K562 (cell line): ENCODE results near the gene ZBTB33. TPM values are rescaled to one million over a fixed set of nuclear protein-coding genes. Genes with fewer than 3 reads are reported as not detected.

ENCODE experiments used
- ATAC-seq: fragments of 200-7000 bp; cut with Tn5 transposase; 3 replicates; pipeline ENCODE4 v1.9.1; 2020; ENCODE audit warnings: moderate library complexity
- BruUV-seq: library from RNA; stranded (reverse); fragments of 400-500 nt; replicated peaks from 2 replicates; lab custom pipeline; 2021; lab: Mats Ljungman, UMichigan
- CTCF ChIA-PET: fragments of 300-600 bp; formaldehyde crosslinking; extraction: SDS; loops from one replicate; lab custom pipeline; 2021; ENCODE audit warnings: low intra/inter-chr PET ratio; lab: Yijun Ruan, JAX
- POLR2A ChIA-PET: fragments of 300-600, 350-650 bp; sonication (Branson Sonifier 250); formaldehyde crosslinking; extraction: SDS; loops from one replicate; lab custom pipeline; 2021; ENCODE audit warnings: antibody characterized with exemption, inconsistent platforms; lab: Yijun Ruan, JAX
- DNase-seq, 4 experiments: peaks; one replicate each; pipeline versions ENCODE4 v3.0.0 to v3.0.0-alpha.2; 2011 to 2018; ENCODE audit warnings: low spot score in 3 of 4, mixed read lengths in 3 of 4; ENCODE audit errors: extremely low read depth in 1 of 4
- FAIRE-seq: peaks from 2 replicates; lab custom pipeline; 2011; peaks lifted over from hg19 to GRCh38; lab: Jason Lieb, UNC
- H2AFZ ChIP-seq: 2 replicates; pipeline ENCODE4 v1.6.0; 2011; ENCODE audit warnings: low read depth, low read length, control low read depth, inconsistent platforms
- H3K27ac ChIP-seq: fragments of 200-600 bp; 3 replicates; pipeline ENCODE4 v1.8.0; 2011; ENCODE audit warnings: low read depth, mild to moderate bottlenecking, control low read depth, inconsistent platforms, low read length, moderate library complexity, mixed read lengths; ENCODE audit errors: extremely low read depth
- H3K27me3 ChIP-seq, 2 experiments: fragments of 300-600 bp in 1 of 2; 2 replicates in 1 of 2; 3 replicates in 1 of 2; pipeline versions ENCODE4 v1.6.0 to v1.8.0; 2011; ENCODE audit warnings: inconsistent platforms in 2 of 2, low read length in 2 of 2, mild to moderate bottlenecking in 1 of 2, mixed read lengths in 1 of 2, moderate library complexity in 1 of 2; ENCODE audit not compliant: control insufficient read depth in 2 of 2, insufficient read depth in 2 of 2
- H3K36me3 ChIP-seq: fragments of 300-600 bp; 3 replicates; pipeline ENCODE4 v1.8.0; 2011; ENCODE audit warnings: mild to moderate bottlenecking, low read length, inconsistent platforms; ENCODE audit not compliant: control insufficient read depth, insufficient read depth
- H3K4me1 ChIP-seq, 2 experiments: fragments of 200-600 bp in 1 of 2; replicated peaks in 1 of 2; 2 replicates in 1 of 2; 3 replicates in 1 of 2; pipeline versions ENCODE4 v1.5.1 to v1.8.0; 2011; ENCODE audit warnings: inconsistent platforms in 2 of 2, low read length in 2 of 2, mild to moderate bottlenecking in 1 of 2, mixed read lengths in 1 of 2, moderate library complexity in 1 of 2; ENCODE audit not compliant: control insufficient read depth in 2 of 2, insufficient read depth in 2 of 2
- H3K4me2 ChIP-seq: 2 replicates; pipeline ENCODE4 v1.6.1; 2011; ENCODE audit warnings: low read length, control low read depth, inconsistent platforms, mixed read lengths; ENCODE audit not compliant: insufficient read depth
- H3K4me3 ChIP-seq: fragments of 200-600 bp; sonication (generic), shearing (Covaris generic); 2 replicates; pipeline ENCODE4 v1.5.1; 2016; ENCODE audit warnings: control low read depth, inconsistent platforms
- H3K79me2 ChIP-seq: fragments of 200-600 bp; 3 replicates; pipeline ENCODE4 v1.8.0; 2011; ENCODE audit warnings: low read length, inconsistent platforms; ENCODE audit not compliant: control insufficient read depth, insufficient read depth
- H3K9ac ChIP-seq, 2 experiments: 2 replicates each; pipeline versions ENCODE4 v1.6.0 to v1.6.1; 2011; ENCODE audit warnings: low read depth in 2 of 2, low read length in 2 of 2, control low read depth in 1 of 2, inconsistent platforms in 1 of 2, mild to moderate bottlenecking in 1 of 2, mixed read lengths in 1 of 2; ENCODE audit not compliant: insufficient read depth in 1 of 2
- H3K9me1 ChIP-seq: one replicate; pipeline ENCODE4 v1.6.0; 2011; ENCODE audit warnings: inconsistent platforms, mild to moderate bottlenecking, low read length, moderate library complexity; ENCODE audit not compliant: control insufficient read depth, insufficient read depth
- H3K9me3 ChIP-seq: replicated peaks from 2 replicates; pipeline ENCODE4 v1.5.1; 2011; ENCODE audit warnings: low read depth, low read length, inconsistent platforms; ENCODE audit not compliant: control insufficient read depth, insufficient read depth
- H4K20me1 ChIP-seq: replicated peaks from 2 replicates; pipeline ENCODE4 v1.6.1; 2011; ENCODE audit warnings: low read length, inconsistent platforms, mixed read lengths; ENCODE audit not compliant: control insufficient read depth, insufficient read depth
- BHLHE40 ChIP-seq: IDR thresholded peaks from 2 replicates; pipeline ENCODE4 v1.6.1; 2011; ENCODE audit warnings: low read length, improper control_type of control experiment
- MTA3 ChIP-seq: fragments of 450-650 bp; formaldehyde crosslinking; IDR thresholded peaks from 2 replicates; pipeline ENCODE4 v1.6.1; 2017; ENCODE audit warnings: mild to moderate bottlenecking, borderline replicate concordance
- RBM14 ChIP-seq: fragments of 200-400 bp; formaldehyde crosslinking; IDR thresholded peaks from 2 replicates; pipeline ENCODE4 v1.6.1; 2018; ENCODE audit warnings: low read depth, mild to moderate bottlenecking, low read length, moderate library complexity, borderline replicate concordance; ENCODE audit not compliant: insufficient read depth
- SMAD2 ChIP-seq: fragments of 150-350 bp; IDR thresholded peaks from 2 replicates; pipeline ENCODE4 v1.6.1; 2014; ENCODE audit warnings: low read depth, mild to moderate bottlenecking, low read length
- SMARCE1 ChIP-seq: fragments of 450-650 bp; IDR thresholded peaks from 2 replicates; pipeline ENCODE4 v1.7.1; 2016; ENCODE audit warnings: mild to moderate bottlenecking
- SNIP1 ChIP-seq: fragments of 450-650 bp; IDR thresholded peaks from 2 replicates; pipeline ENCODE4 v1.7.1; 2017; ENCODE audit warnings: low read depth, mild to moderate bottlenecking
- TBP ChIP-seq: optimal IDR thresholded peaks from 2 replicates; pipeline ENCODE3; 2011; ENCODE audit warnings: low read depth, low read length, improper control_type of control experiment
- U2AF2 ChIP-seq: fragments of 200-400 bp; formaldehyde crosslinking; optimal IDR thresholded peaks from 2 replicates; pipeline ENCODE3; 2017; ENCODE audit warnings: low read depth, mild to moderate bottlenecking, low read length
- ZBTB7A ChIP-seq: IDR thresholded peaks from 2 replicates; pipeline ENCODE4 v1.6.1; 2011; ENCODE audit warnings: low read depth, mild to moderate bottlenecking, low read length, moderate library complexity, borderline replicate concordance; ENCODE audit not compliant: control insufficient read depth
- ZNF232 ChIP-seq: sonication (generic); formaldehyde crosslinking; IDR thresholded peaks from 2 replicates; pipeline ENCODE4 v1.8.0; 2022; ENCODE audit warnings: mild to moderate bottlenecking, missing genetic modification reagents
- ZNF76 ChIP-seq: fragments of 250-450 bp; sonication (Bioruptor Pico); IDR thresholded peaks from 2 replicates; pipeline ENCODE4 v1.4.0; 2020; ENCODE audit warnings: mild to moderate bottlenecking, moderate library complexity, borderline replicate concordance
- ZSCAN32 ChIP-seq: fragments of 450-650 bp; formaldehyde crosslinking; IDR thresholded peaks from 2 replicates; pipeline ENCODE4 v1.4.0; 2020; ENCODE audit warnings: mild to moderate bottlenecking, moderate library complexity
- WGBS: fragments of 100-300 bp; shearing (Covaris generic); methylation state at CpG from one replicate; pipeline ENCODE4 v1.1.6; 2016; ENCODE audit warnings: low coverage, mixed read lengths; ENCODE audit not compliant: insufficient coverage; ENCODE audit errors: missing lambda C conversion rate; 5-methylcytosine and 5-hydroxymethylcytosine counted together
- in situ Hi-C: fragments of 300-500 bp; cut with MboI; formaldehyde crosslinking; loops from 4 replicates; pipeline ENCODE4 v1.15.0; 2018; ENCODE audit warnings: inconsistent platforms, mixed read lengths
- intact Hi-C: fragments of 100-400 bp; cut with micrococcal nuclease; formaldehyde crosslinking; loops from 2 replicates; pipeline ENCODE4 v1.14.2; 2022
- polyA plus RNA-seq, 8 experiments: library from polyadenylated mRNA; depleted of rRNA in 4 of 8; stranded (reverse) in 5 of 8; unstranded in 3 of 8; fragments of >200 nt; fragmentation: Nextera tagmentation in 2 of 8; fragmentation: Illumina TruSeq in 1 of 8; extraction: Ambion mirVana in 2 of 8; extraction: Trizol in 1 of 8; gene quantifications; 2 replicates each; pipeline versions ENCODE4 v1.2.1 to v1.2.3, GENCODE V29; 2011 to 2014; ENCODE audit warnings: inconsistent platforms in 1 of 8, missing spikeins in 1 of 8
- total RNA-seq, 7 experiments: library from RNA; depleted of rRNA in 6 of 7; stranded (reverse); fragments of >200 nt in 6 of 7; fragmentation: Illumina TruSeq in 2 of 7; extraction: Trizol in 2 of 7; gene quantifications; 2 replicates each; pipeline versions ENCODE4 v1.2.1 to v1.2.3, GENCODE V29; 2011 to 2021; ENCODE audit warnings: low replicate concordance in 1 of 7
- TF ChIP-seq, protein P1 (sequence below): fragments of 450-650 bp; IDR thresholded peaks from one replicate; pipeline ENCODE4 v1.6.1; 2018; ENCODE audit warnings: mild to moderate bottlenecking, moderate library complexity; ENCODE audit not compliant: partially characterized antibody
- TF ChIP-seq, protein P2 (sequence below): sonication (generic); formaldehyde crosslinking; IDR thresholded peaks from 2 replicates; pipeline ENCODE4 v1.5.0; 2020; ENCODE audit warnings: missing genetic modification reagents

ZBTB33 gene
- total and polyA plus RNA-seq, 9 of the 15 experiments (the other 6 are each of a cell fraction or from before 2014, with no cell fraction given) = 5.6 to 29.8 (median 15.6) TPM

DNA sequence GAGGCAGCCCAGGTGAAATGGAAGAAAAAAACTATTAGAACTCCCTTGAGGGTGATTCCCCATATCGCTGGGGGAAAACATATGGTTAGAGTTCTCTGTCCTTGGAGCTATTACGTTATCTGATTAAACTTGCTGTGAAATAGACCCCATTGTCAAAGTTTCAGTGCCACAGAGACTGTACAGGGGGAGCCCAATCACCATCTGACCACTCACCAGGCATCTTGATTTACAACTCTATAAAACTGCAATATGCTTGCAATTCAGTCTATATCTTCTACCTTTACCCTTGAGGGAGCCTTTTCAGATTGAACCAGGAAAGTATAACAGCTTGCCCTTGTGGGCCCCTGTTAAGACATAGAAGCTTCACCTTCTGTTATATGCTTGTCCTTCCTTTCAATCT is 42.4 kb downstream of the ZBTB33 start:
- DNase-seq = no peak
- Histone ChIP-seq H3K4me2 (no peak overlapping the region), H3K4me3 (no peak overlapping the region), H3K36me3 (no peaks in the 10 kb centered on the region), H3K9me3 (no peaks in the 10 kb centered on the region), H3K9ac (no peak overlapping the region), H4K20me1 (no peaks in the 10 kb centered on the region), H3K27me3 (no peaks in the 10 kb centered on the region), H3K9me1 (no peaks in the 10 kb centered on the region), H2AFZ (no peak overlapping the region), H3K27ac (no peak overlapping the region), H3K79me2 (no peaks in the 10 kb centered on the region), H3K4me1 (no peaks in the 10 kb centered on the region)
- intact Hi-C loops (no loop called here), in situ Hi-C loops (no loop called here)
- ChIA-PET CTCF (no interaction called here), POLR2A (no interaction called here)
- BruUV-seq = no TSS peak
- WGBS = 9% methylated on average over 2 of the region's 2 CpGs
- no peak for FAIRE-seq
- no peak for ATAC-seq
- no peak for TF ChIP-seq ZNF76

DNA sequence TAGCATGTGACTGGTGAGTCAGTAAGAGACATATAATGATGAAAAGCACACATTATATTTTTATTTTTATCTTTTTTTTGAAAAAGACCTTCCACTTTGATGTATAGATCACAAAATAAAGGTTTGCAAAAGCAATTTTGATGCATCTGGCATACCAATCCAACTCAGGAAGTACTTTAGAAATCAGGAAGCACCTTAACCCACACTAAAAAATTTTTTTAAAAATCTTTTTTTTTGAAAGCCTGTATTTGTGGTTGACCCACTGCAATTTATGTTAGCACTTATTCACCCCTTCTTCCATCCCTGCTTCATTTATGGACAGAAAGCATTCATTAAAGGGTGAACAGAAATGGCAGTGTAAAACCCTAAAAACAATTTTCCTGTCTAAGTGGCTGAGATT is 44.0 kb downstream of the ZBTB33 start:
- in situ Hi-C loops = no loop called here
- intact Hi-C loops = no loop called here
- POLR2A ChIA-PET = no interaction called here

More for the DNA sequence above, 44.0 kb downstream of the ZBTB33 start:
- H4K20me1 ChIP-seq = no peaks in the 10 kb centered on the region
- H3K9ac ChIP-seq = no peak overlapping the region
- no peaks in the 10 kb centered on the region for H3K9me3 ChIP-seq
- no peaks in the 10 kb centered on the region for H3K27me3 ChIP-seq
- H3K79me2 ChIP-seq = no peaks in the 10 kb centered on the region
- DNase-seq (no peak), ATAC-seq (no peak), FAIRE-seq (no peak)
- CTCF ChIA-PET = no interaction called here
- H3K9me1 ChIP-seq = no peaks in the 10 kb centered on the region
- no peak overlapping the region for H3K27ac ChIP-seq
- H3K4me2 ChIP-seq = no peak overlapping the region
- no peaks in the 10 kb centered on the region for H3K36me3 ChIP-seq
- no TSS peak for BruUV-seq
- H3K4me1 ChIP-seq = no peaks in the 10 kb centered on the region
- no peak overlapping the region for H3K4me3 ChIP-seq
- H2AFZ ChIP-seq = no peak overlapping the region
- TF ChIP-seq SMARCE1 = no peak
- TF ChIP-seq, protein P1, sequence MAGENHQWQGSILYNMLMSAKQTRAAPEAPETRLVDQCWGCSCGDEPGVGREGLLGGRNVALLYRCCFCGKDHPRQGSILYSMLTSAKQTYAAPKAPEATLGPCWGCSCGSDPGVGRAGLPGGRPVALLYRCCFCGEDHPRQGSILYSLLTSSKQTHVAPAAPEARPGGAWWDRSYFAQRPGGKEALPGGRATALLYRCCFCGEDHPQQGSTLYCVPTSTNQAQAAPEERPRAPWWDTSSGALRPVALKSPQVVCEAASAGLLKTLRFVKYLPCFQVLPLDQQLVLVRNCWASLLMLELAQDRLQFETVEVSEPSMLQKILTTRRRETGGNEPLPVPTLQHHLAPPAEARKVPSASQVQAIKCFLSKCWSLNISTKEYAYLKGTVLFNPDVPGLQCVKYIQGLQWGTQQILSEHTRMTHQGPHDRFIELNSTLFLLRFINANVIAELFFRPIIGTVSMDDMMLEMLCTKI = no peak
- no peak for TF ChIP-seq SNIP1
- no peak for TF ChIP-seq U2AF2
- TF ChIP-seq SMAD2 = no peak
- no peak for TF ChIP-seq ZNF232 (CRISPR knock-in tag)
- TF ChIP-seq RBM14 = no peak
- no peak for TF ChIP-seq ZSCAN32 (CRISPR knock-in tag)
- TF ChIP-seq, protein P2, sequence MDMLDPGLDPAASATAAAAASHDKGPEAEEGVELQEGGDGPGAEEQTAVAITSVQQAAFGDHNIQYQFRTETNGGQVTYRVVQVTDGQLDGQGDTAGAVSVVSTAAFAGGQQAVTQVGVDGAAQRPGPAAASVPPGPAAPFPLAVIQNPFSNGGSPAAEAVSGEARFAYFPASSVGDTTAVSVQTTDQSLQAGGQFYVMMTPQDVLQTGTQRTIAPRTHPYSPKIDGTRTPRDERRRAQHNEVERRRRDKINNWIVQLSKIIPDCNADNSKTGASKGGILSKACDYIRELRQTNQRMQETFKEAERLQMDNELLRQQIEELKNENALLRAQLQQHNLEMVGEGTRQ (CRISPR knock-in tag) = no peak
- no peak for TF ChIP-seq ZBTB7A
- no peak for TF ChIP-seq BHLHE40
- TF ChIP-seq TBP = no peak
- no peak for TF ChIP-seq MTA3
